ENCODE measurements around the gene ANO6.
"Not testable (repeated sequence)": the region's sequence is repeated elsewhere in the genome, so short reads cannot be mapped to it uniquely, and the experiment has no call there.

ANO6 gene, protein sequence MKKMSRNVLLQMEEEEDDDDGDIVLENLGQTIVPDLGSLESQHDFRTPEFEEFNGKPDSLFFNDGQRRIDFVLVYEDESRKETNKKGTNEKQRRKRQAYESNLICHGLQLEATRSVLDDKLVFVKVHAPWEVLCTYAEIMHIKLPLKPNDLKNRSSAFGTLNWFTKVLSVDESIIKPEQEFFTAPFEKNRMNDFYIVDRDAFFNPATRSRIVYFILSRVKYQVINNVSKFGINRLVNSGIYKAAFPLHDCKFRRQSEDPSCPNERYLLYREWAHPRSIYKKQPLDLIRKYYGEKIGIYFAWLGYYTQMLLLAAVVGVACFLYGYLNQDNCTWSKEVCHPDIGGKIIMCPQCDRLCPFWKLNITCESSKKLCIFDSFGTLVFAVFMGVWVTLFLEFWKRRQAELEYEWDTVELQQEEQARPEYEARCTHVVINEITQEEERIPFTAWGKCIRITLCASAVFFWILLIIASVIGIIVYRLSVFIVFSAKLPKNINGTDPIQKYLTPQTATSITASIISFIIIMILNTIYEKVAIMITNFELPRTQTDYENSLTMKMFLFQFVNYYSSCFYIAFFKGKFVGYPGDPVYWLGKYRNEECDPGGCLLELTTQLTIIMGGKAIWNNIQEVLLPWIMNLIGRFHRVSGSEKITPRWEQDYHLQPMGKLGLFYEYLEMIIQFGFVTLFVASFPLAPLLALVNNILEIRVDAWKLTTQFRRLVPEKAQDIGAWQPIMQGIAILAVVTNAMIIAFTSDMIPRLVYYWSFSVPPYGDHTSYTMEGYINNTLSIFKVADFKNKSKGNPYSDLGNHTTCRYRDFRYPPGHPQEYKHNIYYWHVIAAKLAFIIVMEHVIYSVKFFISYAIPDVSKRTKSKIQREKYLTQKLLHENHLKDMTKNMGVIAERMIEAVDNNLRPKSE

DNA sequence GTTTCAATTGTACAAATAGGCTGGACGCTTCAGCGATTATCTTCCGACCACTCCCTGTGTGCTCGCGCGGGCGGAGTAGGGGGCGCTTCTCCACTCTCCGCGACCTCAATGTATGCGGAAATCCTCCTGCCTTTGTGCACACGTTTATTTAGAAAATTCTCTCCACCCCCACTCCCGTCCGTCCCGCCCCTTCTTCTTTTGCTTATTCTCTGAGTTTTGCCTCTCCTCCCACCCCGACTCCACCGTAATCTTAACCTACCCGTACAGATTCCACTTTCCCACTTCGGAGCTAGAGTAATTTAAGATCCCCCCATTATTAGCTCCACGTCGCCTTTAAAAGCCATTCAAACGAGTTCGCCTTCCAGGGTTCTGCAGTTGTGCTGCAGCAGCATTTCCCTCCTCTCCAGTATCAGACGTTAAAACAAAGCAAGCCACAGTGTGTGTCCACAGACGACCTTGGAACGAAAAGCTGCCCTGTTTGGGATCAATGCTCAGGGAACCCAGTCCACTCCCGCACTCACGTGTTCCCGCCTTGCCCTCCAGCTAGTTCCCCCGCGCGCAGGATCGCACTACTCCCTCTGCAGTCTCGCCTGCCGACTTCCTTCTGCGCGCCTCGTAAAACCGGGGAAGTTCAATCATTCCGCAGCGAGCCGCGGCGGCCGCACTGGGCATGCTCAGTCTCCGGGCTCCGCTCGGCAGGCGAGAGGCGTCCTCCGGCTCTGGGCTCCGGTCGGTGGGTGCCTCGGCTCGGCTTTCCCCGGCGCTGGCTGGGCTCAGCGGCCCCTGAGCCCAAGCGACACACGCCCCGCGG is at the start of gene ANO6:
Gene ANO6 (plus strand): TSS at position 677 of the 811 bp plus-strand sequence. CDS start 227 bp downstream, outside the sequence.
- DNase-seq (ENCODE audit: low read depth) = peak; percentile 89
- TF ChIP-seq, protein P1, sequence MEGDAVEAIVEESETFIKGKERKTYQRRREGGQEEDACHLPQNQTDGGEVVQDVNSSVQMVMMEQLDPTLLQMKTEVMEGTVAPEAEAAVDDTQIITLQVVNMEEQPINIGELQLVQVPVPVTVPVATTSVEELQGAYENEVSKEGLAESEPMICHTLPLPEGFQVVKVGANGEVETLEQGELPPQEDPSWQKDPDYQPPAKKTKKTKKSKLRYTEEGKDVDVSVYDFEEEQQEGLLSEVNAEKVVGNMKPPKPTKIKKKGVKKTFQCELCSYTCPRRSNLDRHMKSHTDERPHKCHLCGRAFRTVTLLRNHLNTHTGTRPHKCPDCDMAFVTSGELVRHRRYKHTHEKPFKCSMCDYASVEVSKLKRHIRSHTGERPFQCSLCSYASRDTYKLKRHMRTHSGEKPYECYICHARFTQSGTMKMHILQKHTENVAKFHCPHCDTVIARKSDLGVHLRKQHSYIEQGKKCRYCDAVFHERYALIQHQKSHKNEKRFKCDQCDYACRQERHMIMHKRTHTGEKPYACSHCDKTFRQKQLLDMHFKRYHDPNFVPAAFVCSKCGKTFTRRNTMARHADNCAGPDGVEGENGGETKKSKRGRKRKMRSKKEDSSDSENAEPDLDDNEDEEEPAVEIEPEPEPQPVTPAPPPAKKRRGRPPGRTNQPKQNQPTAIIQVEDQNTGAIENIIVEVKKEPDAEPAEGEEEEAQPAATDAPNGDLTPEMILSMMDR (conservative IDR thresholded peaks at IDR 0.05; ENCODE audit: low read depth, low read length) = peak; percentile 51
- H3K4me3 ChIP-seq (ENCODE audit: low read depth, low read length) = peak within 1 kb of the TSS; percentile 84

DNA sequence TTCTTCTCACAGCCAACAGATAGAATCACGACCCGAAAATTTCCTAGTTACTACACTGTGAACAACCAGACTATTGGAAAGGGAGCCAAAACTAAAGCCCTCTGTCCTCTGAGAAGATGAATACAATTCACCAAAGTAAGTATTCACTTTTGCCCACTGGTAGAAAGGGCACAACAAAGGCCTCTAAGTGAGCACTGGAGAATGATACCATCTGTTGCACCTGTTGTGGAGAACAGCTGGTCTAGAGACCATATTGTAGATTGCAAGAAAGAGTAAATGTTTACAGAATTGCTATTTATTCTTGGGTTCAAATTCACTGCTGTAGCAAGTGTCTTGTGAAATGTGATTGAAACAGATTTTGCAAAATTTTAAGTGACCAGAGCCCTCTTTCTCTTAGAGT is 46.9 kb upstream of the ANO6 start:
- TF ChIP-seq, protein P1 (conservative IDR thresholded peaks at IDR 0.05; ENCODE audit: low read depth, low read length) = no peak

DNA sequence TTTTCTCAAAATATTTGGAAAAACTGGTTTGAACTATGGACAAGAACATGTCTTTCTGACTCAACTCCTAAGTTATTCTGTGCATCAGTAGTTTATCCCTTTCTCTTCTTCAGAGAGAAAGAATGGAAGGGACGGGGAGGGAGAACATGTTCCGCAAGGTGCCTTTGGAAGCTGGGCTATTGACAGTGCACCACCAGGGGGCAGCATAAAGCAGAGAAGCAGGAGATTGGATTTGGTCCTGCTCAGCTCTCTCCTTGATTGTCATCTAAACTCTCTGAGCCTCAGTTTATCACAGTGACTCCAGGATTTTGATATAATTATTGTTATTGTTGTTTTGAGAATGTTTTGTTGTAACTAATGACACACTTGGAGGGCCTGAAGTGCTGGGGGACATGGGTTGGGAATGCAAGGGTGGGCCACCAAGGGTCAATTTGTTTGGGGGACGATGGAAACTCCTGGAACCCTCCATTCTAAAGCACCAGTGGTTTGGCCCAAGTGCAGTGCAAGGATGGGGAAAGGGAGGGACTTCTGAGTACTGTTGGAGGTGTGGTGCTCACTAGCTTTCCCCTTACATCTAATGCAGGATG is 45.3 kb upstream of the ANO6 start:
- H3K4me3 ChIP-seq (ENCODE audit: low read depth, low read length) = no peak overlapping the region
- peak; percentile 90 for DNase-seq (ENCODE audit: low read depth)
- TF ChIP-seq, protein P1 (conservative IDR thresholded peaks at IDR 0.05; ENCODE audit: low read depth, low read length) = peak; percentile 99

More for the DNA sequence above, 46.9 kb upstream of the ANO6 start:
- DNase-seq (ENCODE audit: low read depth) = no peak
- H3K4me3 ChIP-seq (ENCODE audit: low read depth, low read length) = no peak overlapping the region

DNA sequence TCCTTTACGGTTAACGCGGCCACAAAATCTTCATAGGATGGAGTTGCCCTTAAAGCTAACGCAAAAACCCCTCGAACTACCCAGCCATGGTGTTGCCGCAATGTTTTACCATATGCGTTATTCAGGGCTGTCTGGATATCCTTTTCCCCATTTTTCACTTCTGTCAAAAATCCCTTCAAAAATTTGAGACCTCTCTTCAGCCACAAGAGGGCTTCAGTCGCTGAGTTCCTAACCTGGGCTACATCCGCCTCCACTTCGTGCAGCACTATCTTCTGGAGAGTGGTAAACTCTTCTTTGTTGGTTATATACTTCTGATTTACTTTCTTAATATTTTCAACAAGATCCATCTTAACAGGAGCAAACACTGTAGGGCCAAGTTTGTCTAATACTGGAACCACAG is 42.6 kb upstream of the ANO6 start:
- not testable (repeated sequence) for H3K4me3 ChIP-seq (ENCODE audit: low read depth, low read length)
- peak; percentile 11 for DNase-seq (ENCODE audit: low read depth)
- TF ChIP-seq, protein P1 (conservative IDR thresholded peaks at IDR 0.05; ENCODE audit: low read depth, low read length) = peak; percentile 45

DNA sequence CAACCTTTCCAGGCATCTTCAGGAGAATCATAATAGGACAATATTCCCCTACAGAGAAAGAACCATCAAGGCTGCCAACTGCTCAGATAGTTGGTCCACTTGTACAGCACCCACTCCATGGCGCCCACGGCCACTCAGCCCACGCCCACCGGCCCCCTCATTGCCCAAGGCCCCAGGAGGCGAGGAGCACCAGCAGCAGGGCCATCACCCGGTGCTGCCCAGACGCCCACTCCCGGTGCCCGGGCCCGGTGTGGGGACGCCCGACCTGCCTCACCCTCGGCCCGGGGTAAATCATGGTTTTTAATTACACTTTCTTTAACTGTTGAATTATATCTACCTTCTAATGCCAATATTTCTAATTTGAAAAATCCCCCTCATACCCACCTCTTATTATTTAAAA is 41.3 kb upstream of the ANO6 start:
- H3K4me3 ChIP-seq (ENCODE audit: low read depth, low read length) = no peak overlapping the region
- no peak for DNase-seq (ENCODE audit: low read depth)
- TF ChIP-seq, protein P1 (conservative IDR thresholded peaks at IDR 0.05; ENCODE audit: low read depth, low read length) = no peak

DNA sequence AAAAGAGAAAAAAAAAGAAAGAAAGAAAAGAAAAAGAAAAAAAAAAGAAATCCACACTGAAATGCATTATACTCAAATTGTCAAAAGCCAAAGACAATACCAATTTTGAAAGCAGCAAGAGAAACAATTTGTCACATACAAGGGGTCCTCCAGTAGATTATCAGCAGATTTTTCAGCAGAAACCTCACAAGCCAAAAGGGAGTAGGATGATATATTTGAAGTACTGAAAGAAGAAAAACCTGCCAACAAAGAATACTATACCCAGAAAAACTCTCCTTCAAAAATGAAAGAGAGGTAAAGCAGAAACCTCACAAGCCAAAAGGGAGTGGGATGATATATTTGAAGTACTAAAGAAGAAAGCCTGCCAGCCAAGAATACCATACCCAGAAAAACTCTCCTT is 37.1 kb upstream of the ANO6 start:
- DNase-seq (ENCODE audit: low read depth) = no peak
- no peak overlapping the region for H3K4me3 ChIP-seq (ENCODE audit: low read depth, low read length)
- TF ChIP-seq, protein P1 (conservative IDR thresholded peaks at IDR 0.05; ENCODE audit: low read depth, low read length) = no peak
